ENCODE measurements around the gene SP1. TPM values are rescaled to one million over a fixed set of nuclear protein-coding genes. Genes with fewer than 3 reads are reported as not detected.

SP1 gene
- total RNA-seq, 1 experiment from 2014 or later: 76.8 TPM

DNA sequence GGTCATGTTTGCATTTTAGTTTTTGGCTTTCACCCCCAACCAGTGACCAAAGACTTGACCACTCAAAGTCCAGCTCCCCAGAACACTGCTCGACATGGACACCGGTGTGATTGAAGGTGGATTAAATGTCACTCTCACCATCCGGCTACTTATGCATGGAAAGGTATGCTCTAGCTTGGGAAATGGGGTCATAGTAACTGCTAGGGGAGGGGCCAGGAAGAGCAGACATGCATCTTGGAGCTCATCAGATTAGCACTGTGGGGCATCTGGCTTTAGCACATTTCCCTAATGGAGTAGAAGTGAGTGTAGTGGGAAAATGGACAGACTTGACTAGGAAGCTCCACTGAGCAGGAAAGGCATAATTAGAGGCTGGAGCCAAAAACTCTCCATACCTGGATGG, 74.7 kb downstream of the SP1 start:
- no peaks in the 10 kb centered on the region; a peak in 1 of 5 replicates for H3K9me3 Mint-ChIP-seq

More for the DNA sequence above, 74.7 kb downstream of the SP1 start:
- H3K27me3 Mint-ChIP-seq (ENCODE audit: low read depth): no peaks in the 10 kb centered on the region
- Histone ChIP-seq H3K9me3 (ENCODE audit: control insufficient read depth, low read depth, low read length) (no peaks in the 10 kb centered on the region), H3K4ac (ENCODE audit: low read depth, low read length) (no peak overlapping the region), H3K4me2 (ENCODE audit: insufficient read depth, insufficient read length, low read length) (peak overlapping the region; percentile 7), H3K18ac (ENCODE audit: insufficient read length, low read depth, low read length) (no peak overlapping the region), H2BK120ac (ENCODE audit: low read depth, low read length, poor library complexity, severe bottlenecking) (no peak overlapping the region), H3K14ac (ENCODE audit: insufficient read depth, low read length) (no peak overlapping the region), H3K56ac (ENCODE audit: insufficient read length, low read depth, low read length) (no peak overlapping the region), H3T11ph (ENCODE audit: low read length) (no peak overlapping the region), H2AFZ (ENCODE audit: low read length) (no peak overlapping the region), H2BK20ac (ENCODE audit: low read depth, low read length, poor library complexity, severe bottlenecking) (no peak overlapping the region), H3K9ac (ENCODE audit: extremely low read depth, insufficient read length, low read length) (no peak overlapping the region), H3K79me2 (ENCODE audit: insufficient read depth, low read length) (peaks cover 23% of the 10 kb centered on the region), H3K27ac (ENCODE audit: insufficient read length, low read depth, low read length) (no peak overlapping the region), H2BK12ac (ENCODE audit: insufficient read length, low read depth, low read length) (no peak overlapping the region), H3K4me1 (ENCODE audit: insufficient read depth, low read length) (no peaks in the 10 kb centered on the region), H4K20me1 (ENCODE audit: control insufficient read depth, insufficient read depth, insufficient read length) (no peaks in the 10 kb centered on the region), H3K23ac (ENCODE audit: insufficient read length, low read depth, low read length) (no peak overlapping the region), H4K5ac (ENCODE audit: insufficient read length, low read depth, low read length) (no peak overlapping the region), H2BK5ac (ENCODE audit: insufficient read length, low read length) (no peak overlapping the region), H2AK5ac (ENCODE audit: insufficient read length, low read length) (no peak overlapping the region), H3K79me1 (ENCODE audit: insufficient read depth, low read depth, low read length, poor library complexity, severe bottlenecking) (peaks cover 3% of the 10 kb centered on the region), H4K91ac (ENCODE audit: insufficient read length, low read depth, low read length) (no peak overlapping the region), H2BK15ac (ENCODE audit: low read depth, low read length) (no peak overlapping the region), H4K8ac (replicated peaks; ENCODE audit: insufficient read length, low read depth, low read length) (no peak overlapping the region), H3K23me2 (ENCODE audit: insufficient read length, low read depth, low read length, poor library complexity, severe bottlenecking) (no peaks in the 10 kb centered on the region), H3K27me3 (ENCODE audit: insufficient read depth, low read length) (no peaks in the 10 kb centered on the region)
- no CpG with 5 or more reads among the region's 3 CpGs for WGBS (ENCODE audit: extremely low coverage, insufficient read length, low lambda C conversion rate)
- peak overlapping the region; percentile 37 to 86 (median 82); a peak in 4 of 7 replicates for H3K27ac Mint-ChIP-seq
- H3K4me1 Mint-ChIP-seq: peaks cover 22 to 41% of the 10 kb centered on the region in 2 experiments
- TF ChIP-seq, protein P1, sequence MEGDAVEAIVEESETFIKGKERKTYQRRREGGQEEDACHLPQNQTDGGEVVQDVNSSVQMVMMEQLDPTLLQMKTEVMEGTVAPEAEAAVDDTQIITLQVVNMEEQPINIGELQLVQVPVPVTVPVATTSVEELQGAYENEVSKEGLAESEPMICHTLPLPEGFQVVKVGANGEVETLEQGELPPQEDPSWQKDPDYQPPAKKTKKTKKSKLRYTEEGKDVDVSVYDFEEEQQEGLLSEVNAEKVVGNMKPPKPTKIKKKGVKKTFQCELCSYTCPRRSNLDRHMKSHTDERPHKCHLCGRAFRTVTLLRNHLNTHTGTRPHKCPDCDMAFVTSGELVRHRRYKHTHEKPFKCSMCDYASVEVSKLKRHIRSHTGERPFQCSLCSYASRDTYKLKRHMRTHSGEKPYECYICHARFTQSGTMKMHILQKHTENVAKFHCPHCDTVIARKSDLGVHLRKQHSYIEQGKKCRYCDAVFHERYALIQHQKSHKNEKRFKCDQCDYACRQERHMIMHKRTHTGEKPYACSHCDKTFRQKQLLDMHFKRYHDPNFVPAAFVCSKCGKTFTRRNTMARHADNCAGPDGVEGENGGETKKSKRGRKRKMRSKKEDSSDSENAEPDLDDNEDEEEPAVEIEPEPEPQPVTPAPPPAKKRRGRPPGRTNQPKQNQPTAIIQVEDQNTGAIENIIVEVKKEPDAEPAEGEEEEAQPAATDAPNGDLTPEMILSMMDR (conservative IDR thresholded peaks at IDR 0.05): no peak
- H3K36me3 Mint-ChIP-seq (ENCODE audit: insufficient read depth in 1 of 3, low read depth in 3 of 3): peaks cover 50 to 68% (median 66%) of the 10 kb centered on the region in 3 experiments
- H3K4me3 Mint-ChIP-seq: peak overlapping the region; percentile 97
- no peak for DNase-seq

Measured in H9 (cell line).